Progenitor cell of endocrine pancreas (in vitro differentiated cells): ENCODE data around the gene CCSER1. TPM values are rescaled to one million over a fixed set of nuclear protein-coding genes. Genes with fewer than 3 reads are reported as not detected.
A peak's percentile ranks its signal among the peaks of the same experiment; 100 is the strongest.

Source experiments
- DNase-seq: peaks from one replicate; pipeline ENCODE4 v3.0.0; 2021; ENCODE audit warnings: low spot score; ENCODE audit not compliant: unreplicated experiment
- H3K27ac Mint-ChIP-seq: 2 replicates; pipeline ENCODE4 v1.8.0; 2021; ENCODE audit warnings: mild to moderate bottlenecking, moderate library complexity, mixed read lengths
- H3K27me3 Mint-ChIP-seq: 2 replicates; pipeline ENCODE4 v1.8.0; 2021; ENCODE audit warnings: mixed read lengths
- H3K36me3 Mint-ChIP-seq: 2 replicates; pipeline ENCODE4 v1.8.0; 2022; ENCODE audit warnings: mixed read lengths; ENCODE audit not compliant: insufficient read depth
- H3K4me1 Mint-ChIP-seq: 2 replicates; pipeline ENCODE4 v1.8.0; 2021; ENCODE audit warnings: low read depth, mixed read lengths
- H3K4me3 Mint-ChIP-seq: 2 replicates; pipeline ENCODE4 v1.8.0; 2021; ENCODE audit warnings: low read depth, mild to moderate bottlenecking, moderate library complexity, mixed read lengths
- H3K9me3 Mint-ChIP-seq: 2 replicates; pipeline ENCODE4 v1.8.0; 2021; ENCODE audit warnings: low read depth, mixed read lengths
- total RNA-seq: library from RNA; stranded (reverse); gene quantifications from 2 replicates; pipeline ENCODE4 v1.2.1, GENCODE V29; 2021
- TF ChIP-seq, protein P1 (sequence below): fragments of 200-600 bp; sonication (generic); IDR thresholded peaks from one replicate; pipeline ENCODE4 v1.5.0; 2021; ENCODE audit warnings: antibody characterized with exemption, mild to moderate bottlenecking; ENCODE audit not compliant: unreplicated experiment

The CCSER1 gene
- total RNA-seq, 1 donor from 2014 or later, result 11.6 TPM

DNA sequence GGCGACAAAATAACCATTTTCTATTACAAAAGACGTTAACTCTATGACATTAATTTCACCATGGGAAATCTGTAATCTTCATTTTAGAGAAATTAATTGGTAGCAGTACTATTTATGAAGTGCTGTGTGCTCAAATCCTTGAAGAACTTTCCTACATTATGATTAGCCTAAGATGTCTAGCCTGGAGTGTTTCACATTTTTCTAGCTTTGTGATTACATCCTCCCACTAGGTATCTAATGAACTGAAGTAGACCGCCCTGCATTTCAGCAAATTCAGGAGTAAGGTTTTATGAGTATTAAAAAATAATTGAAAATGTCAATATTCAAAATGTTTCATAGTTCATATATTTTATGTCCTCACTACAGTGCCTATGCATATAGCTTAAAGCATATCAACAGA lies 713.1 kb downstream of the CCSER1 start:
- peaks cover 5% of the 10 kb centered on the region for H3K4me1 Mint-ChIP-seq
- H3K27me3 Mint-ChIP-seq, result no peaks in the 10 kb centered on the region
- no peaks in the 10 kb centered on the region for H3K9me3 Mint-ChIP-seq
- DNase-seq, result no peak
- no peak overlapping the region for H3K4me3 Mint-ChIP-seq
- TF ChIP-seq, protein P1, sequence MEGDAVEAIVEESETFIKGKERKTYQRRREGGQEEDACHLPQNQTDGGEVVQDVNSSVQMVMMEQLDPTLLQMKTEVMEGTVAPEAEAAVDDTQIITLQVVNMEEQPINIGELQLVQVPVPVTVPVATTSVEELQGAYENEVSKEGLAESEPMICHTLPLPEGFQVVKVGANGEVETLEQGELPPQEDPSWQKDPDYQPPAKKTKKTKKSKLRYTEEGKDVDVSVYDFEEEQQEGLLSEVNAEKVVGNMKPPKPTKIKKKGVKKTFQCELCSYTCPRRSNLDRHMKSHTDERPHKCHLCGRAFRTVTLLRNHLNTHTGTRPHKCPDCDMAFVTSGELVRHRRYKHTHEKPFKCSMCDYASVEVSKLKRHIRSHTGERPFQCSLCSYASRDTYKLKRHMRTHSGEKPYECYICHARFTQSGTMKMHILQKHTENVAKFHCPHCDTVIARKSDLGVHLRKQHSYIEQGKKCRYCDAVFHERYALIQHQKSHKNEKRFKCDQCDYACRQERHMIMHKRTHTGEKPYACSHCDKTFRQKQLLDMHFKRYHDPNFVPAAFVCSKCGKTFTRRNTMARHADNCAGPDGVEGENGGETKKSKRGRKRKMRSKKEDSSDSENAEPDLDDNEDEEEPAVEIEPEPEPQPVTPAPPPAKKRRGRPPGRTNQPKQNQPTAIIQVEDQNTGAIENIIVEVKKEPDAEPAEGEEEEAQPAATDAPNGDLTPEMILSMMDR, result no peak
- H3K27ac Mint-ChIP-seq, result no peak overlapping the region
- H3K36me3 Mint-ChIP-seq, result no peaks in the 10 kb centered on the region

DNA sequence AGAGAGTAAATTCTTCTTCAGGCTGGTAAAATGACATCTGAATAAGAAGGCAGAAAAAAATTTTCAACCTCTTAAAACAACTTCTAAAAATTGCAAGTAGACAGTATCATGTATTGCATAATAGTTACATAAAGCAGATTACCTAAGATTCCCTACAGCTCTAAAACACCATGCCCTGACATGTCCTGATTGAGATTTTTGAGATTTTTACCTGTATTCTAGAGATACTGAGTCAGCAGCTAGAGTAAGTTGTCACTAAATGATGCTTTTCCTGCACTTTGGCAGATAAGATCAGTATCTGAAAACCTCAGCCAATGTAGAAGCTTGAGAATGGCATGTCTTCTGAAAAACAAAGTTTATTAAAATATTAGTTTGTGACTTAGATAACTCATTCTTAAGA lies 713.6 kb downstream of the CCSER1 start:
- H3K9me3 Mint-ChIP-seq, result no peaks in the 10 kb centered on the region

GRCh38 chr4:90841676-90842075 lies 714.5 kb downstream of the CCSER1 start:
- Mint-ChIP-seq H3K4me1 (peaks cover 5% of the 10 kb centered on the region), H3K4me3 (no peak overlapping the region), H3K27ac (peak overlapping the region; percentile 6), H3K36me3 (no peaks in the 10 kb centered on the region), H3K27me3 (no peaks in the 10 kb centered on the region), H3K9me3 (no peaks in the 10 kb centered on the region)
- no peak for DNase-seq
- TF ChIP-seq, protein P1, result no peak

More for the DNA sequence above, 713.6 kb downstream of the CCSER1 start:
- no peak overlapping the region for H3K27ac Mint-ChIP-seq
- TF ChIP-seq, protein P1, result no peak
- H3K4me1 Mint-ChIP-seq, result peaks cover 5% of the 10 kb centered on the region
- no peaks in the 10 kb centered on the region for H3K27me3 Mint-ChIP-seq
- no peak overlapping the region for H3K4me3 Mint-ChIP-seq
- no peaks in the 10 kb centered on the region for H3K36me3 Mint-ChIP-seq
- no peak for DNase-seq

GRCh38 chr4:90842960-90843359 lies 715.8 kb downstream of the CCSER1 start:
- TF ChIP-seq, protein P1, result no peak
- H3K4me3 Mint-ChIP-seq, result no peak overlapping the region
- H3K4me1 Mint-ChIP-seq, result peaks cover 5% of the 10 kb centered on the region
- H3K27me3 Mint-ChIP-seq, result no peaks in the 10 kb centered on the region
- H3K9me3 Mint-ChIP-seq, result no peaks in the 10 kb centered on the region
- H3K36me3 Mint-ChIP-seq, result no peaks in the 10 kb centered on the region
- H3K27ac Mint-ChIP-seq, result no peak overlapping the region
- no peak for DNase-seq

DNA sequence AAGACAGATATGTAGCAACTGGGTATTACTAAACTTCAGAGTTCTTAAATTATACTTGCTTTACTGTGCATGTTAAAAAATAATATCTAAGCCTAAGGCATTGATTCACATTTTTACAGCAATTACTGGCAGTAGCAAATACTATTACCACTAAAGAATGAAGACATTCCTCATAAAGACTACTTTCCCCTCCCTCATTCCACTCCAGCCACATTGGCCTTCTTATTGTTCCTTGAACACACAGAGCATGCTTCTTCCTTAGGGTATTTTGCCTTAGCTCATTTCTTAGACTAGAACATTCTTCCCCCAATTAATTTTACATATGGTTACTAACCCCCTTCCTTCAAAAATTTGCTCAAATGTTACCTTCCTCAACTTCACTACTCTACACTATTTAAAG lies 717.0 kb downstream of the CCSER1 start:
- H3K4me3 Mint-ChIP-seq, result no peak overlapping the region
- DNase-seq, result no peak
- peak overlapping the region; percentile 21 for H3K27ac Mint-ChIP-seq
- no peaks in the 10 kb centered on the region for H3K36me3 Mint-ChIP-seq
- no peaks in the 10 kb centered on the region for H3K27me3 Mint-ChIP-seq
- H3K4me1 Mint-ChIP-seq, result peaks cover 5% of the 10 kb centered on the region
- TF ChIP-seq, protein P1, result no peak
- no peaks in the 10 kb centered on the region for H3K9me3 Mint-ChIP-seq
